Transverse colon (tissue), 3 donors: ENCODE data around the gene MATR3.

ENCODE experiments used
- CTCF ChIP-seq, 5 experiments: fragments of 200-600 bp in 3 of 5; fragments of 450-650 bp in 2 of 5; sonication (generic) in 3 of 5; IDR thresholded peaks; 1 replicate in 2 of 5; 2 replicates in 3 of 5; pipeline ENCODE4 v1.5.1; 2016 to 2017; ENCODE audit warnings: antibody characterized with exemption in 5 of 5, inconsistent platforms in 3 of 5, mild to moderate bottlenecking in 2 of 5, moderate library complexity in 1 of 5
- EP300 ChIP-seq: sonication (generic); formaldehyde crosslinking; IDR thresholded peaks from one replicate; pipeline ENCODE4 v1.6.1; 2017; ENCODE audit warnings: antibody characterized with exemption, low read depth

DNA sequence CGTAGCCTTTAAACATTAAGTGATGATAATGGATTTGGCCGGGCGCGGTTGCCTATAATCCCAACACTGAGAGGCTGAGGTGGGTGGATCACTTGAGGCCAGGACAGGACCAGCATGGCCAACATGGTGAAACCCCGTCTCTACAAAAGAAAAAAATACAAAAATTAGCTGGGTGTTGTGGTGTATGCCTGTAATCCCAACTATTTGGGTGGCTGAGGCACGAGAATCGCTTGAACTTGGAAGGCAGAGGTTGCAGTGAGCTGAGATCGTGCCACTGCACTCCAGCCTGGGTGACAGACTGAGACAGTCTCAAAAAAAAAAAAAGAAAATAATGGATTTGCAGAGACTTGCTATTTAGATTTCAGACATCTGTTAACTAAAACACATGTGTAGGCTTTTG, 9.2 kb upstream of the MATR3 start:
- no peak for TF ChIP-seq CTCF (IDR thresholded peaks at IDR 0.05)
- TF ChIP-seq EP300: no peak
